Activated CD4-positive, alpha-beta T cell treated with anti-CD3 and anti-CD28 coated beads, Interleukin-2, amount 50 U/mL, for 16 hours (primary cell): ENCODE data around the gene FKBP5.

Experiments
- DNase-seq: peaks from one replicate; pipeline ENCODE4 v3.0.0-alpha.2; 2020

The FKBP5 gene

GRCh38 chr6:35534407-35535170 lies 154.1 kb downstream of the FKBP5 start:
- DNase-seq, result no peak

DNA sequence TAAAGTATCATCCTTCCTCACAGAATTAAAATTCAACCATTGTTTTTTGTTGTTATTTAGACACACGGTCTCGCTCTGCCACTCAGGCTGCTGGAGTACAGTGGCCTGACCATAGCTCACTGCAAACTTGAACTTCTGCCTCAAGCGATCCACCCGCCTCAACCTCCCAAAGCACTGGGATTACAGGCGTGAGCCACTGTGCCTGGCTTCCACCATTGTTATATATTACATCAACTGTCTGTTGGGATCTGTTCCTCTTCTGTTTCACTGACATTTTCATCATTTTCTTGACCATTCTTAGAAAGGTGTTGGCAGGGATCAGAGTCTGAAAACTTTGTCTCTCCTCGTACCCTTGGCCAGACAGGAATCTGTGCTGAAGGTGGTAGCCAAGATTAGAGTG lies 154.7 kb downstream of the FKBP5 start:
- no peak for DNase-seq

- DNase-seq, result no peak
These were observed 156.6 kb downstream of the FKBP5 start for GRCh38 chr6:35532126-35532525.

- no peak for DNase-seq
These were observed 164.2 kb downstream of the FKBP5 start for GRCh38 chr6:35524380-35525020.
